HCT116 (cell line): ENCODE results near the gene WNT8B. TPM values are rescaled to one million over a fixed set of nuclear protein-coding genes. Genes with fewer than 3 reads are reported as not detected.

Experiments
- ATAC-seq: fragments of 200-7000 bp; cut with Tn5 transposase; 2 replicates; pipeline ENCODE4 v1.9.1; 2020; ENCODE audit warnings: mild to moderate bottlenecking, moderate library complexity
- BruUV-seq: library from RNA; stranded (reverse); fragments of 400-500 nt; replicated peaks from 2 replicates; lab custom pipeline; 2021; lab: Mats Ljungman, UMichigan
- CTCF ChIA-PET: fragments of 300-600 bp; sonication (Branson Sonifier 250); formaldehyde crosslinking; loops from one replicate; lab custom pipeline; 2021; ENCODE audit warnings: antibody characterized with exemption; lab: Charles Lee
- POLR2A ChIA-PET: fragments of 300-600, 350-600 bp; sonication (Branson Sonifier 250); formaldehyde crosslinking; loops from one replicate; lab custom pipeline; 2021; ENCODE audit warnings: antibody characterized with exemption; lab: Charles Lee
- RAD21 ChIA-PET, 2 experiments: fragments of 300-600 bp; sonication (Branson Sonifier 250); formaldehyde crosslinking; loops; one replicate each; lab custom pipeline; 2023; ENCODE audit warnings: low total read pairs in 2 of 2; ENCODE audit not compliant: uncharacterized antibody in 2 of 2, unreplicated experiment in 2 of 2, low non-redundant PET in 1 of 2; lab: Charles Lee
- DNase-seq: peaks from one replicate; pipeline ENCODE4 v3.0.0-alpha.2; 2010; ENCODE audit warnings: low read depth, low spot score
- H2AFZ ChIP-seq: fragments of 200-600 bp; shearing (Covaris generic), sonication (generic); 2 replicates; pipeline ENCODE4 v1.6.1; 2017; ENCODE audit warnings: low read depth, mixed run types, mixed read lengths, antibody characterized with exemption, low read length; ENCODE audit not compliant: poor library complexity, severe bottlenecking
- H3K27ac ChIP-seq: 2 replicates; pipeline ENCODE4 v1.5.1; 2012; ENCODE audit warnings: low read depth, low read length
- H3K27me3 ChIP-seq: fragments of 200-600 bp; sonication (generic); 2 replicates; pipeline ENCODE4 v1.6.1; 2016; ENCODE audit warnings: mixed run types, low read length, mixed read lengths; ENCODE audit not compliant: insufficient read depth
- H3K36me3 ChIP-seq, 2 experiments: fragments of 200-500 bp in 1 of 2; fragments of 200-600 bp in 1 of 2; sonication (Bioruptor generic) in 1 of 2; sonication (generic) in 1 of 2; 2 replicates each; pipeline versions ENCODE4 v1.5.1 to v1.6.1; 2014 to 2016; ENCODE audit warnings: low read length in 2 of 2, inconsistent platforms in 1 of 2, mixed read lengths in 1 of 2, mixed run types in 1 of 2; ENCODE audit not compliant: insufficient read depth in 2 of 2, control insufficient read depth in 1 of 2
- H3K4me1 ChIP-seq, 2 experiments: fragments of 200-600 bp in 1 of 2; sonication (generic) in 1 of 2; 2 replicates each; pipeline versions ENCODE4 v1.5.1 to v1.6.1; 2012 to 2017; ENCODE audit warnings: low read length in 2 of 2, inconsistent platforms in 1 of 2, mild to moderate bottlenecking in 1 of 2, mixed read lengths in 1 of 2, mixed run types in 1 of 2, moderate library complexity in 1 of 2; ENCODE audit not compliant: insufficient read depth in 2 of 2, control insufficient read depth in 1 of 2
- H3K4me2 ChIP-seq: fragments of 200-600 bp; sonication (generic); 2 replicates; pipeline ENCODE4 v1.6.1; 2017; ENCODE audit warnings: mixed run types, low read length, mixed read lengths
- H3K4me3 ChIP-seq, 2 experiments: fragments of 200-600 bp in 1 of 2; sonication (generic) in 1 of 2; replicated peaks in 1 of 2; 2 replicates each; pipeline ENCODE4 v1.5.1; 2011 to 2016; ENCODE audit warnings: low read length in 2 of 2, control low read depth in 1 of 2, low read depth in 1 of 2, mild to moderate bottlenecking in 1 of 2, mixed read lengths in 1 of 2, mixed run types in 1 of 2
- H3K79me2 ChIP-seq: fragments of 200-600 bp; sonication (generic); 2 replicates; pipeline ENCODE4 v1.6.1; 2017; ENCODE audit warnings: mild to moderate bottlenecking, mixed run types, low read length, moderate library complexity, mixed read lengths; ENCODE audit not compliant: insufficient read depth
- H3K9ac ChIP-seq: fragments of 200-600 bp; sonication (generic); 2 replicates; pipeline ENCODE4 v1.6.1; 2016; ENCODE audit warnings: low read length, mixed read lengths
- H3K9me2 ChIP-seq: fragments of 200-600 bp; sonication (generic), shearing (Covaris generic); 2 replicates; pipeline ENCODE4 v1.6.1; 2017; ENCODE audit warnings: mixed run types, mild to moderate bottlenecking, moderate library complexity; ENCODE audit not compliant: insufficient read depth
- H3K9me3 ChIP-seq, 2 experiments: fragments of 200-500 bp in 1 of 2; fragments of 200-600 bp in 1 of 2; sonication (Bioruptor generic) in 1 of 2; sonication (generic) in 1 of 2; 2 replicates each; pipeline ENCODE4 v1.6.1; 2014 to 2017; ENCODE audit warnings: low read length in 2 of 2, mixed read lengths in 2 of 2, inconsistent platforms in 1 of 2, low read depth in 1 of 2, mild to moderate bottlenecking in 1 of 2, mixed run types in 1 of 2, moderate library complexity in 1 of 2; ENCODE audit not compliant: control insufficient read depth in 1 of 2, insufficient read depth in 1 of 2
- H4K20me1 ChIP-seq: fragments of 200-600 bp; sonication (generic), shearing (Covaris generic); 2 replicates; pipeline ENCODE4 v1.6.1; 2017; ENCODE audit warnings: mixed run types, mild to moderate bottlenecking, moderate library complexity; ENCODE audit not compliant: insufficient read depth
- ATF3 ChIP-seq: IDR thresholded peaks from 2 replicates; pipeline ENCODE4 v1.6.1; 2012
- EZH2phosphoT487 ChIP-seq: fragments of 200-600 bp; IDR thresholded peaks from 2 replicates; pipeline ENCODE4 v1.6.1; 2018; ENCODE audit warnings: antibody characterized with exemption, borderline replicate concordance
- FOSL1 ChIP-seq: IDR thresholded peaks from 2 replicates; pipeline ENCODE4 v1.6.1; 2012; ENCODE audit warnings: low read depth
- JUND ChIP-seq: IDR thresholded peaks from 2 replicates; pipeline ENCODE4 v1.6.1; 2012
- TCF7L2 ChIP-seq: IDR thresholded peaks from 2 replicates; pipeline ENCODE4 v1.7.0; 2011; ENCODE audit warnings: borderline replicate concordance, inconsistent platforms; ENCODE audit not compliant: insufficient read depth, insufficient read length; ENCODE audit errors: extremely low read depth
- ZFX ChIP-seq: fragments of 450-650 bp; IDR thresholded peaks from 2 replicates; pipeline ENCODE4 v1.6.1; 2017
- intact Hi-C: fragments of 100-400 bp; cut with micrococcal nuclease; formaldehyde crosslinking; loops from 2 replicates; pipeline ENCODE4 v1.10.0; 2022
- total RNA-seq: library from RNA; stranded (reverse); gene quantifications from one replicate; pipeline ENCODE4 v1.2.1, GENCODE V29; 2021; ENCODE audit not compliant: unreplicated experiment
- TF ChIP-seq, protein P1 (sequence below): IDR thresholded peaks from 2 replicates; pipeline ENCODE4 v1.6.1; 2012; ENCODE audit warnings: low read depth

The WNT8B gene
- total RNA-seq, 1 experiment from 2014 or later, result not detected

DNA sequence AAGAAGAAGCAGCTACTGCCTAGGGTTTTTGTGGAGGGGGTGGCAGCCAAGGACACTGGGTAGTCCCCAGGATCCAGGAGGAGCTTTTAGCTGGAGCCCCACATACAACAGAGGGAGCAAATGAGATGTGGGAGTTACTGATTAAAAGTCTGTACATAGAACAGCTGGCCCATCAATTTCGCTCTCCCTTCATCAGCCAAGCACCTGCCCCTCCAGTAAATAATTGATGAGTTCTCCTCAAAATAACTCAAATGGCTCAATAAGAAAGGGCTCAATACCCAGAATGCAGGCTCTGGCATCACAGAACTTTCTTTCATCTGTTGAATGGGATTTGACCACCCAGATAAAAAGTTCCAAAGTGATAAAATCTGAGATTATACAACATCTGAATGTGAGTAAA is 15.1 kb upstream of the WNT8B start:
- no TSS peak for BruUV-seq
- no peaks in the 10 kb centered on the region for H3K79me2 ChIP-seq
- H3K36me3 ChIP-seq, result no peaks in the 10 kb centered on the region
- H3K4me1 ChIP-seq, result no peaks in the 10 kb centered on the region
- no peak overlapping the region for H3K4me2 ChIP-seq
- H3K9me2 ChIP-seq, result no peaks in the 10 kb centered on the region
- RAD21 ChIA-PET, result no interaction called here
- CTCF ChIA-PET, result interaction anchor here (1.5 kb wide), 1 partner anchor 9 kb away, joined by 3 read pairs; no protein-coding TSS in a partner anchor
- no peaks in the 10 kb centered on the region for H3K9me3 ChIP-seq
- TF ChIP-seq JUND (no peak), EZH2phosphoT487 (no peak), ZFX (no peak), FOSL1 (no peak)
- TF ChIP-seq, protein P1, sequence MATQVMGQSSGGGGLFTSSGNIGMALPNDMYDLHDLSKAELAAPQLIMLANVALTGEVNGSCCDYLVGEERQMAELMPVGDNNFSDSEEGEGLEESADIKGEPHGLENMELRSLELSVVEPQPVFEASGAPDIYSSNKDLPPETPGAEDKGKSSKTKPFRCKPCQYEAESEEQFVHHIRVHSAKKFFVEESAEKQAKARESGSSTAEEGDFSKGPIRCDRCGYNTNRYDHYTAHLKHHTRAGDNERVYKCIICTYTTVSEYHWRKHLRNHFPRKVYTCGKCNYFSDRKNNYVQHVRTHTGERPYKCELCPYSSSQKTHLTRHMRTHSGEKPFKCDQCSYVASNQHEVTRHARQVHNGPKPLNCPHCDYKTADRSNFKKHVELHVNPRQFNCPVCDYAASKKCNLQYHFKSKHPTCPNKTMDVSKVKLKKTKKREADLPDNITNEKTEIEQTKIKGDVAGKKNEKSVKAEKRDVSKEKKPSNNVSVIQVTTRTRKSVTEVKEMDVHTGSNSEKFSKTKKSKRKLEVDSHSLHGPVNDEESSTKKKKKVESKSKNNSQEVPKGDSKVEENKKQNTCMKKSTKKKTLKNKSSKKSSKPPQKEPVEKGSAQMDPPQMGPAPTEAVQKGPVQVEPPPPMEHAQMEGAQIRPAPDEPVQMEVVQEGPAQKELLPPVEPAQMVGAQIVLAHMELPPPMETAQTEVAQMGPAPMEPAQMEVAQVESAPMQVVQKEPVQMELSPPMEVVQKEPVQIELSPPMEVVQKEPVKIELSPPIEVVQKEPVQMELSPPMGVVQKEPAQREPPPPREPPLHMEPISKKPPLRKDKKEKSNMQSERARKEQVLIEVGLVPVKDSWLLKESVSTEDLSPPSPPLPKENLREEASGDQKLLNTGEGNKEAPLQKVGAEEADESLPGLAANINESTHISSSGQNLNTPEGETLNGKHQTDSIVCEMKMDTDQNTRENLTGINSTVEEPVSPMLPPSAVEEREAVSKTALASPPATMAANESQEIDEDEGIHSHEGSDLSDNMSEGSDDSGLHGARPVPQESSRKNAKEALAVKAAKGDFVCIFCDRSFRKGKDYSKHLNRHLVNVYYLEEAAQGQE, result no peak
- TF ChIP-seq, all 23 proteins: peak for 0
- DNase-seq (no peak), ATAC-seq (no peak)
- no peak overlapping the region for H3K27ac ChIP-seq
- intact Hi-C loops, result no loop called here
- POLR2A ChIA-PET, result no interaction called here
- H3K9ac ChIP-seq, result no peak overlapping the region
- H2AFZ ChIP-seq, result no peak overlapping the region
- H4K20me1 ChIP-seq, result no peaks in the 10 kb centered on the region
- H3K27me3 ChIP-seq, result no peaks in the 10 kb centered on the region
- H3K4me3 ChIP-seq, result no peak overlapping the region

GRCh38 chr10:100448951-100449350 is 13.9 kb upstream of the WNT8B start:
- no peaks in the 10 kb centered on the region for H3K27me3 ChIP-seq
- RAD21 ChIA-PET, result no interaction called here

More at GRCh38 chr10:100448951-100449350, 13.9 kb upstream of the WNT8B start:
- no peak overlapping the region for H3K4me2 ChIP-seq
- no peaks in the 10 kb centered on the region for H3K9me2 ChIP-seq
- ATAC-seq (no peak), DNase-seq (no peak)
- no peak overlapping the region for H3K27ac ChIP-seq
- CTCF ChIA-PET, result no interaction called here
- H3K4me1 ChIP-seq, result no peaks in the 10 kb centered on the region
- H3K4me3 ChIP-seq, result no peak overlapping the region
- no peak overlapping the region for H2AFZ ChIP-seq
- TF ChIP-seq JUND (no peak), TCF7L2 (no peak), ATF3 (no peak)
- TF ChIP-seq, all 23 proteins: peak for 0
- Histone ChIP-seq H3K36me3 (no peaks in the 10 kb centered on the region), H4K20me1 (no peaks in the 10 kb centered on the region), H3K9ac (no peak overlapping the region), H3K9me3 (no peaks in the 10 kb centered on the region), H3K79me2 (no peaks in the 10 kb centered on the region)
- POLR2A ChIA-PET, result no interaction called here
- intact Hi-C loops, result no loop called here
- BruUV-seq, result no TSS peak
